HepG2 (cell line): ENCODE measurements around the gene ATG2B. TPM values are rescaled to one million over a fixed set of nuclear protein-coding genes. Genes with fewer than 3 reads are reported as not detected.

Experiments
- ATAC-seq: fragments of 200-7000 bp; cut with Tn5 transposase; 3 replicates; pipeline ENCODE4 v1.9.1; 2020; ENCODE audit warnings: mild to moderate bottlenecking, moderate library complexity
- Bru-seq: library from RNA; stranded (reverse); fragments of 400-500 nt; gene quantifications from one replicate; lab custom pipeline; 2021; lab: Mats Ljungman, UMichigan
- BruChase-seq, 2 experiments: library from RNA; stranded (reverse); fragments of 400-500 nt; gene quantifications; one replicate each; lab custom pipeline; 2021; lab: Mats Ljungman, UMichigan
- BruUV-seq: library from RNA; stranded (reverse); fragments of 400-500 nt; replicated peaks from 2 replicates; lab custom pipeline; 2021; lab: Mats Ljungman, UMichigan
- CTCF ChIA-PET: fragments of 300-600 bp; formaldehyde crosslinking; extraction: SDS; loops from one replicate; lab custom pipeline; 2021; ENCODE audit warnings: low total read pairs, inconsistent platforms, low intra/inter-chr PET ratio; lab: Yijun Ruan, JAX
- POLR2A ChIA-PET: fragments of 350-600 bp; sonication (Branson Sonifier 250); formaldehyde crosslinking; loops from one replicate; lab custom pipeline; 2020; ENCODE audit warnings: antibody characterized with exemption, inconsistent platforms; lab: Yijun Ruan, JAX
- DNase-seq: peaks from one replicate; pipeline ENCODE4 v3.0.0-alpha.2; 2015; ENCODE audit warnings: low spot score
- FAIRE-seq: peaks from 3 replicates; lab custom pipeline; 2011; peaks lifted over from hg19 to GRCh38; lab: Jason Lieb, UNC
- H2AFZ ChIP-seq: one replicate; pipeline ENCODE4 v1.6.1; 2011; ENCODE audit warnings: low read length, inconsistent platforms
- H3K27ac ChIP-seq: fragments of 300-600 bp; 3 replicates; pipeline ENCODE4 v1.8.0; 2011; ENCODE audit warnings: mixed run types, mild to moderate bottlenecking, mixed read lengths, low read length, inconsistent platforms; ENCODE audit not compliant: insufficient read depth; ENCODE audit errors: extremely low read length
- H3K27me3 ChIP-seq, 2 experiments: fragments of 200-600 bp in 1 of 2; 2 replicates in 1 of 2; 3 replicates in 1 of 2; pipeline versions ENCODE4 v1.6.0 to v1.8.0; 2011; ENCODE audit warnings: low read length in 2 of 2, mild to moderate bottlenecking in 2 of 2, moderate library complexity in 2 of 2, inconsistent platforms in 1 of 2; ENCODE audit not compliant: insufficient read depth in 2 of 2, control insufficient read depth in 1 of 2
- H3K36me3 ChIP-seq, 2 experiments: fragments of 200-600 bp in 1 of 2; replicated peaks in 1 of 2; 2 replicates in 1 of 2; 3 replicates in 1 of 2; pipeline versions ENCODE4 v1.5.1 to v1.8.0; 2011; ENCODE audit warnings: low read length in 2 of 2, inconsistent platforms in 1 of 2; ENCODE audit not compliant: insufficient read depth in 2 of 2, control insufficient read depth in 1 of 2
- H3K4me1 ChIP-seq: 2 replicates; pipeline ENCODE4 v1.5.1; 2012; ENCODE audit warnings: low read length, inconsistent platforms; ENCODE audit not compliant: insufficient read depth
- H3K4me2 ChIP-seq: 2 replicates; pipeline ENCODE4 v1.6.0; 2011; ENCODE audit warnings: low read depth, low read length, inconsistent platforms
- H3K4me3 ChIP-seq, 3 experiments: fragments of 200-600 bp in 1 of 3; sonication (generic), shearing (Covaris generic) in 1 of 3; replicated peaks in 1 of 3; 2 replicates each; pipeline ENCODE4 v1.5.1; 2011 to 2016; ENCODE audit warnings: low read length in 3 of 3, inconsistent platforms in 2 of 3, low read depth in 2 of 3, mild to moderate bottlenecking in 2 of 3, control low read depth in 1 of 3, mixed read lengths in 1 of 3; ENCODE audit not compliant: insufficient read depth in 1 of 3
- H3K79me2 ChIP-seq: one replicate; pipeline ENCODE4 v1.6.1; 2011; ENCODE audit warnings: low read length, inconsistent platforms; ENCODE audit not compliant: insufficient read depth
- H3K9ac ChIP-seq: 2 replicates; pipeline ENCODE4 v1.6.0; 2011; ENCODE audit warnings: mild to moderate bottlenecking, low read depth, low read length, inconsistent platforms; ENCODE audit not compliant: insufficient read depth
- H3K9me3 ChIP-seq: 2 replicates; pipeline ENCODE4 v1.5.1; 2012; ENCODE audit warnings: mild to moderate bottlenecking, low read length
- H4K20me1 ChIP-seq: 2 replicates; pipeline ENCODE4 v1.6.0; 2011; ENCODE audit warnings: inconsistent platforms, mild to moderate bottlenecking, low read length, moderate library complexity; ENCODE audit not compliant: insufficient read depth
- ATF1 ChIP-seq: IDR thresholded peaks from 2 replicates; pipeline ENCODE4 v1.6.1; 2016; ENCODE audit warnings: mild to moderate bottlenecking, control low read depth
- CHCHD3 ChIP-seq: sonication (generic); formaldehyde crosslinking; IDR thresholded peaks from 2 replicates; pipeline ENCODE4 v1.8.0; 2022; ENCODE audit warnings: mild to moderate bottlenecking, missing genetic modification reagents, moderate library complexity
- DRAP1 ChIP-seq: IDR thresholded peaks from 2 replicates; pipeline ENCODE4 v1.6.1; 2016; ENCODE audit warnings: missing genetic modification reagents, missing compliant biosample characterization
- FOXA3 ChIP-seq: IDR thresholded peaks from 2 replicates; pipeline ENCODE4 v1.6.1; 2016; ENCODE audit warnings: missing genetic modification reagents, missing compliant biosample characterization
- HNF4G ChIP-seq, 2 experiments: sonication (generic) in 1 of 2; formaldehyde crosslinking in 1 of 2; IDR thresholded peaks; 2 replicates each; pipeline versions ENCODE4 v1.4.0 to v1.6.1; 2011 to 2020; ENCODE audit warnings: borderline replicate concordance in 2 of 2, low read depth in 2 of 2, mild to moderate bottlenecking in 2 of 2, low read length in 1 of 2, missing genetic modification reagents in 1 of 2, moderate library complexity in 1 of 2
- RAD21 ChIP-seq: fragments of 450-650 bp; formaldehyde crosslinking; IDR thresholded peaks from 2 replicates; pipeline ENCODE4 v1.5.0; 2020; ENCODE audit warnings: mild to moderate bottlenecking
- RFX3 ChIP-seq: IDR thresholded peaks from 2 replicates; pipeline ENCODE4 v1.6.1; 2016; ENCODE audit warnings: missing biosample characterization, missing genetic modification reagents
- SAP130 ChIP-seq: IDR thresholded peaks from 2 replicates; pipeline ENCODE4 v1.6.1; 2016; ENCODE audit warnings: low read depth
- SP5 ChIP-seq: IDR thresholded peaks from 2 replicates; pipeline ENCODE4 v1.6.1; 2016; ENCODE audit warnings: low read depth, borderline replicate concordance
- ZFP82 ChIP-seq: sonication (generic); formaldehyde crosslinking; IDR thresholded peaks from 2 replicates; pipeline ENCODE4 v1.5.1; 2020; ENCODE audit warnings: mild to moderate bottlenecking, missing genetic modification reagents, borderline replicate concordance
- ZNF12 ChIP-seq: sonication (generic); formaldehyde crosslinking; IDR thresholded peaks from 2 replicates; pipeline ENCODE4 v1.5.0; 2020; ENCODE audit warnings: missing genetic modification reagents
- ZNF350 ChIP-seq: sonication (generic); formaldehyde crosslinking; IDR thresholded peaks from 2 replicates; pipeline ENCODE4 v1.4.0; 2020; ENCODE audit warnings: mild to moderate bottlenecking, low read depth, missing genetic modification reagents, borderline replicate concordance
- ZNF446 ChIP-seq: sonication (generic); formaldehyde crosslinking; IDR thresholded peaks from 2 replicates; pipeline ENCODE4 v1.5.0; 2020; ENCODE audit warnings: mild to moderate bottlenecking, missing genetic modification reagents
- ZNF512 ChIP-seq: sonication (generic); formaldehyde crosslinking; IDR thresholded peaks from 2 replicates; pipeline ENCODE4 v1.4.0; 2020; ENCODE audit warnings: mild to moderate bottlenecking, missing genetic modification reagents
- ZNF839 ChIP-seq: sonication (generic); formaldehyde crosslinking; IDR thresholded peaks from 2 replicates; pipeline ENCODE4 v1.4.0; 2020; ENCODE audit warnings: missing genetic modification reagents, mild to moderate bottlenecking, borderline replicate concordance
- ZSCAN21 ChIP-seq: sonication (generic); formaldehyde crosslinking; IDR thresholded peaks from 2 replicates; pipeline ENCODE4 v1.8.0; 2022; ENCODE audit warnings: mild to moderate bottlenecking, missing genetic modification reagents, moderate library complexity, borderline replicate concordance
- WGBS: methylation state at CpG from one replicate; pipeline ENCODE4 v1.1.6; 2017; ENCODE audit warnings: low lambda C conversion rate; 5-methylcytosine and 5-hydroxymethylcytosine counted together
- in situ Hi-C: cut with HindIII; loops from 2 replicates; pipeline ENCODE4 v1.10.0; 2017; ENCODE audit warnings: low pct_unique_long_range_greater_than_20kb; ENCODE audit not compliant: extremely low pct_ligation_motif_present
- intact Hi-C: fragments of 100-400 bp; cut with micrococcal nuclease; formaldehyde crosslinking; loops from one replicate; pipeline ENCODE4 v1.10.0; 2022; ENCODE audit not compliant: unreplicated experiment
- long read RNA-seq, 2 experiments: library from RNA in 1 of 2; library from polyadenylated mRNA in 1 of 2; stranded (forward) in 1 of 2; unstranded in 1 of 2; transcript quantifications; one replicate each; pipeline ENCODE4 v2.0.0, GENCODE V29; 2019 to 2022
- polyA minus RNA-seq, 3 experiments: library from RNA; depleted of rRNA, polyadenylated mRNA; stranded (reverse); fragments of >200 nt; gene quantifications; 2 replicates each; pipeline ENCODE4 v1.2.3, GENCODE V29; 2011; ENCODE audit warnings: low replicate concordance in 1 of 3
- polyA plus RNA-seq, 8 experiments: library from polyadenylated mRNA; depleted of rRNA in 3 of 8; stranded (reverse) in 7 of 8; unstranded in 1 of 8; fragments of >200 nt; fragmentation: Illumina TruSeq in 4 of 8; extraction: Trizol in 4 of 8; gene quantifications; 2 replicates each; pipeline versions ENCODE4 v1.2.1 to v1.2.3, GENCODE V29; 2011 to 2016; ENCODE audit warnings: low read depth in 4 of 8, missing spikeins in 1 of 8, mixed read lengths in 1 of 8; ENCODE audit not compliant: insufficient read depth in 1 of 8
- total RNA-seq, 5 experiments: library from RNA; depleted of rRNA; stranded (reverse); fragments of >200 nt; fragmentation: Illumina TruSeq; extraction: Trizol; gene quantifications; 2 replicates each; pipeline ENCODE4 v1.2.3, GENCODE V29; 2016; ENCODE audit warnings: low read depth in 1 of 5

Gene ATG2B
- total RNA-seq (2016; rRNA removed; fragmentation: Illumina TruSeq; extraction: Trizol): 7.5 and 11.3 TPM in 2 replicates
- total RNA-seq (2016; cell fraction: cytosol; rRNA removed; fragmentation: Illumina TruSeq; extraction: Trizol; ENCODE audit: low read depth): 1.4 and 1.7 TPM in 2 replicates
- 7.7 and 10.8 TPM in 2 replicates for total RNA-seq (2016; cell fraction: insoluble cytoplasmic fraction; rRNA removed; fragmentation: Illumina TruSeq; extraction: Trizol)
- total RNA-seq (2016; cell fraction: membrane; rRNA removed; fragmentation: Illumina TruSeq; extraction: Trizol): 1.6 and 1.8 TPM in 2 replicates
- total RNA-seq (2016; cell fraction: nucleus; rRNA removed; fragmentation: Illumina TruSeq; extraction: Trizol): 11.1 and 15.1 TPM in 2 replicates
- 7.2 and 7.4 TPM in 2 replicates for polyA plus RNA-seq (2011; rRNA removed)
- polyA plus RNA-seq (2011; cell fraction: cytosol; rRNA removed): 3.2 and 4.5 TPM in 2 replicates
- polyA plus RNA-seq (2011; cell fraction: nucleus; rRNA removed): 17.3 and 18.9 TPM in 2 replicates
- 6.2 and 7.8 TPM in 2 replicates for polyA plus RNA-seq (2012)
- polyA plus RNA-seq (2016; cell fraction: cytosol; fragmentation: Illumina TruSeq; extraction: Trizol; ENCODE audit: low read depth): 0.18 and 0.27 TPM in 2 replicates
- polyA plus RNA-seq (2016; cell fraction: insoluble cytoplasmic fraction; fragmentation: Illumina TruSeq; extraction: Trizol; ENCODE audit: low read depth): 4.4 and 4.9 TPM in 2 replicates
- 0.26 and 0.31 TPM in 2 replicates for polyA plus RNA-seq (2016; cell fraction: membrane; fragmentation: Illumina TruSeq; extraction: Trizol; ENCODE audit: low read depth)
- polyA plus RNA-seq (2016; cell fraction: nucleus; fragmentation: Illumina TruSeq; extraction: Trizol; ENCODE audit: insufficient read depth, low read depth): 12.3 and 14.0 TPM in 2 replicates
- polyA minus RNA-seq (2011; rRNA and poly(A)+ RNA removed; ENCODE audit: low replicate concordance): 8.9 and 18.6 TPM in 2 replicates
- 5.2 and 12.1 TPM in 2 replicates for polyA minus RNA-seq (2011; cell fraction: cytosol; rRNA and poly(A)+ RNA removed)
- polyA minus RNA-seq (2011; cell fraction: nucleus; rRNA and poly(A)+ RNA removed): 60.4 and 61.2 TPM in 2 replicates
- percentile 71 among the genes with signal in this experiment for Bru-seq, nascent RNA
- percentile 81 among the genes with signal in this experiment for BruChase-seq, experiment 1, labeled RNA remaining after a 6-hour chase
- percentile 79 among the genes with signal in this experiment for BruChase-seq, experiment 2, labeled RNA remaining after a 2-hour chase
- long read RNA-seq, experiment 1, partial matches to known transcripts: 0 of 1 reads
- long read RNA-seq, experiment 1, other reads (novel, unspliced or antisense): 1 of 1 reads
- long read RNA-seq, experiment 2, partial matches to known transcripts: 0 of 9 reads
- long read RNA-seq, experiment 2, other reads (novel, unspliced or antisense): 9 of 9 reads

GRCh38 chr14:96362965-96363750 is at the start of gene ATG2B, which contains the start of gene GSKIP:
Gene ATG2B (minus strand): TSS chr14:96363341. CDS start chr14:96362976, 365 bp downstream.
Gene GSKIP (plus strand): TSS chr14:96363526. CDS start chr14:96382248, 18,722 bp downstream.
- H3K27me3 ChIP-seq: no peaks in the 10 kb centered on the region; a peak in 1 of 5 replicates
- no TSS peak for BruUV-seq
- no peak for FAIRE-seq
- no peaks in the 10 kb centered on the region for H3K9me3 ChIP-seq
- peak within 1 kb of the TSS; percentile 81 for H3K27ac ChIP-seq
- peak; percentile 84 for ATAC-seq
- intact Hi-C loops: loop anchor here (2.0 to 5.0 kb wide), 2 partner anchors 28 to 139 kb away; partner anchors contain the start of gene PAPOLA
- peaks cover 56% of the 10 kb centered on the region for H3K79me2 ChIP-seq
- H3K4me1 ChIP-seq: peaks cover 44% of the 10 kb centered on the region
- peak within 1 kb of the TSS; percentile 91 to 98 (median 92) for H3K4me3 ChIP-seq
- peak within 1 kb of the TSS; percentile 68 for H2AFZ ChIP-seq
- WGBS: no CpG with 5 or more reads among the region's 92 CpGs
- peak; percentile 78 for DNase-seq
- CTCF ChIA-PET: no interaction called here
- H3K36me3 ChIP-seq: no peaks in the 10 kb centered on the region
- in situ Hi-C loops: no loop called here
- peak within 1 kb of the TSS; percentile 90 for H3K4me2 ChIP-seq
- H4K20me1 ChIP-seq: no peaks in the 10 kb centered on the region
- peak within 1 kb of the TSS; percentile 80 for H3K9ac ChIP-seq
- POLR2A ChIA-PET: no interaction called here
- TF ChIP-seq ZNF446 (CRISPR knock-in tag): peak; percentile 59; the same call in 1 of the 2 replicates
- TF ChIP-seq SP5: no peak
- TF ChIP-seq HNF4G (IDR thresholded peaks at IDR 0.05; ENCODE audit: borderline replicate concordance, low read depth, low read length): no peak
- TF ChIP-seq HNF4G (CRISPR knock-in tag; IDR thresholded peaks at IDR 0.05; ENCODE audit: borderline replicate concordance, low read depth): 0 out of 2 replicates have a peak, but pooled peaks have one; percentile 17
- TF ChIP-seq CHCHD3 (CRISPR knock-in tag): no peak
- no peak for TF ChIP-seq ZNF839 (CRISPR knock-in tag)
- no peak for TF ChIP-seq RFX3 (CRISPR knock-in tag)
- peak; percentile 42; the same call in 1 of the 2 replicates for TF ChIP-seq ZNF350 (CRISPR knock-in tag)
- TF ChIP-seq ZSCAN21 (CRISPR knock-in tag): no peak; the same call in 1 of the 2 replicates
- TF ChIP-seq RAD21 (CRISPR knock-in tag): 0 out of 2 replicates have a peak, but pooled peaks have one; percentile 9
- TF ChIP-seq ZNF12 (CRISPR knock-in tag): peak; percentile 15; the same call in 1 of the 2 replicates
- no peak for TF ChIP-seq ZFP82
- peak; percentile 36; the same call in 1 of the 2 replicates for TF ChIP-seq ATF1
- TF ChIP-seq DRAP1 (CRISPR knock-in tag): peak; percentile 34; the same call in 1 of the 2 replicates
- no peak for TF ChIP-seq FOXA3 (CRISPR knock-in tag)
- TF ChIP-seq SAP130 (CRISPR knock-in tag): peak; percentile 57; the same call in 1 of the 2 replicates
- TF ChIP-seq ZNF512 (CRISPR knock-in tag): no peak
